Measurements from ENCODE around the gene FAM216A.
"Not testable (repeated sequence)": the region's sequence is repeated elsewhere in the genome, so short reads cannot be mapped to it uniquely, and the experiment has no call there.

FAM216A gene

DNA sequence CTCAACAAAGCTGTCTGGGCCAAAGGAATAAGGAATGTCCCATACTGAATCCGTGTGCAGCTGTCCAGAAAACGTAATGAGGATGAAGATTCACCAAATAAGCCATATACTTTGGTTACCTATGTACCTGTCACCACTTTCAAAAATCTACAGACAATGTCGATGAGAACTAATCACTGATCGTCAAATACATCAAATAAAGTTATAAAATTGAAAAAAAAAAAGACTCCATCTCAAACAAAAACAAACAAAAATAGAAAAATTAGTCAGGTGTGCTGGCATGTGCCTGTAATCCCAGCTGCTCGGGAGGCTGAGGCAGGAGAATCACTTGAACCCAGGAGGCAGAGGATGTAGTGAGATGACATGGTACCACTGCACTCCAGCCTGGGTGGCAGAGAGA, 7.5 kb upstream of the FAM216A start:
- H3K27ac Mint-ChIP-seq, H3K4me3 Mint-ChIP-seq, H3K27me3 Mint-ChIP-seq, ATAC-seq, H3K9me3 Mint-ChIP-seq: not testable (repeated sequence)
- peaks cover 46% of the 10 kb centered on the region for H3K36me3 Mint-ChIP-seq
- H3K4me1 Mint-ChIP-seq: peaks cover 25% of the 10 kb centered on the region

DNA sequence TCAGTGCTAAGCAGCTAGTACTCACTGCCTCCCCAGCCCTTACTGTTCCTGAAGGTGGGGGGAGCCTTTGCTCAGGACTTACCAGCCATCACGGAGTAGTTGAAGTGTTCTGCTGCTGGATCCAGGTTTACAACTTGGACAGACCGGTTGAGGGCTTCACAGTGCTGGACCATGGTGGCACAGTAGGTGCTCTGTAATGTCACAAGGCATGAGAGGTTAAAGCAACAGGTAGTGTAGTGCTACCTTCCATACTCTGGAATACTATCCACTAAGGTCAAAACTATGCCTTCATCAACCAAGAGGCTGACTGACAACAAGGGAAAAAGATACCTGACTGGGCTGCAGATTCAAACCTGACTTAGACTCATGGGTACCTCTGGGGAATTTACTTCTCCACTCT, 3.6 kb upstream of the FAM216A start:
- peaks cover 33% of the 10 kb centered on the region for H3K4me1 Mint-ChIP-seq
- no peak overlapping the region for H3K27ac Mint-ChIP-seq
- ATAC-seq: no peak
- peaks cover 33% of the 10 kb centered on the region for H3K36me3 Mint-ChIP-seq
- no peak overlapping the region for H3K4me3 Mint-ChIP-seq
- no peaks in the 10 kb centered on the region for H3K9me3 Mint-ChIP-seq
- H3K27me3 Mint-ChIP-seq: no peaks in the 10 kb centered on the region

DNA sequence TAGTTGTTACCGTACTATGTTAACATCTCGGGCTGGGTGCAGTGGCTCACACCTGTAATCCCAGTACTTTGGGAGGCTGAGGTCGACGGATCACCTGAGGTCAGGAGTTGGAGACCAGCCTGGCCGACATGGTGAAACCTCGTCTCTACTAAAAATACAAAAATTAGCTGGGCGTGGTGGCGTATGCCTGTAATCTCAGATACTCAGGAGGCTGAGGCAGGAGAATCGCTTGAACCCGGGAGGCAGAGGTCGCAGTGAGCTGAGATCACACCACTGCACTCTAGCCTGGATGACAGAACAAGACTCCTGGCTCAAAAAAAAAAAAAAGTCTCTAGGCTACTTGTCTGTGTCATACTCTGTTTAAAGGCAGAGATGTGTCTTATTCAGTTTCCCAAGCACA, 2.9 kb upstream of the FAM216A start:
- peaks cover 39% of the 10 kb centered on the region for H3K4me1 Mint-ChIP-seq

DNA sequence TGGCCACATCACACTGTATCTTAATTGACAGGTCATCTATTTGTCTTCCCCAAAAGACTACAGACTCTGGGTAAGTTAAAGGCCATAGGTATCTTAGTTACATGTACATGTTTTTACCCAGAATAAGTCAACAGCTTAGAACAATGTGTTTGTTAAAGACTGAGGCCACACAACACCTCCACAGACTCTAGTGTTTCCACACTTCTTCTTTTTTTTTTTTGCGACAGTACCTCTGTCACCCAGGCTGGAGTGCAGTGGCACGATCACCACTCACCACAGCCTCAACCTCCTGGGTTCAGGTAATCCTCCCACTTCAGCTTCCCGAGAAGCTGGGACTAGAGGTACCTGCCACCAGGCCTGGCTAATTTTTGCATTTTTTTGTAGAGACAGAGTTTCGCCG, 1.9 kb upstream of the FAM216A start:
- H3K9me3 Mint-ChIP-seq: no peaks in the 10 kb centered on the region

More for the DNA sequence above, 2.9 kb upstream of the FAM216A start:
- H3K27ac Mint-ChIP-seq, ATAC-seq, H3K4me3 Mint-ChIP-seq, H3K27me3 Mint-ChIP-seq, H3K9me3 Mint-ChIP-seq: not testable (repeated sequence)
- peaks cover 26% of the 10 kb centered on the region for H3K36me3 Mint-ChIP-seq

DNA sequence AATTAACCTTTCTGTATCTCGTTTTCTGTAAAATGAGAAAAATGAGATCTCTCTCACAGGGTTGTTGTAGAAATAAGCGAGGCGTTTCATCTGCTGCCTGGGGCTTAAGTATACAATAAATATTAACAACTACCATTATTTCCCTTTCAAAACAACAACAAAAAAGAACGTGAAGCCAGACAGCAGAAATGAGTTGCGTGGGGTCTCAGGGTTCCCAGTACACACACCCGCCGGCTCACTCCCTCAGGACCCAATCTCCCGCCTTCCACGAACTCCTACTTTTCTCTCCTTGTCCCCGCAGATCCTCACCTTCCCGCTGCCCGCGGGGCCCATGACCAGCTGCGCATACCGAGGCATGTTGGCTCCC, 815 bp upstream of the FAM216A start:
- no peak for ATAC-seq
- H3K27me3 Mint-ChIP-seq: no peaks in the 10 kb centered on the region
- H3K4me3 Mint-ChIP-seq: peak overlapping the region; percentile 93
- H3K27ac Mint-ChIP-seq: peak overlapping the region; percentile 86
- H3K36me3 Mint-ChIP-seq: peaks cover 11% of the 10 kb centered on the region
- no peaks in the 10 kb centered on the region for H3K9me3 Mint-ChIP-seq
- peaks cover 36% of the 10 kb centered on the region for H3K4me1 Mint-ChIP-seq

More for the DNA sequence above, 1.9 kb upstream of the FAM216A start:
- Mint-ChIP-seq H3K27me3 (no peaks in the 10 kb centered on the region), H3K4me1 (peaks cover 44% of the 10 kb centered on the region), H3K36me3 (peaks cover 18% of the 10 kb centered on the region), H3K27ac (no peak overlapping the region), H3K4me3 (peak overlapping the region; percentile 93)
- ATAC-seq: no peak

DNA sequence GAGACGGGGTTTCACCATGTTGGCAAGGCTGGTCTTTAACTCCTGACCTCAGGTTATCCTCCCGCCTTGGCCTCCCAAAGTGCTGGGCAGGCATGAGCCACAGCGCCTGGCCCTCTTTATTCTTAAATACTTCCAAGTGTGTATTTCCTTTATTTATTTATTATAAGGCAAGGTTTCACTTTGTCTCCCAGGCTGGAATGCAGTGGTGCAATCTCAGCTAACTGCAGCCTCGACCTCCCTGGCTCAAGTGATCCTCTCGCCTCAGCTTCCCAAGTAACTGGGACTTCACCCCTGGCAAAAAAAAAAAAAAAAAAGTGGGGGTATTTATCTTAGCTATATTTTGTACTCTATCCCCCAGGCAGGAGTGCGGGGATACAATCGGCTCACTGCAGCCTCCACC, 6.8 kb downstream of the FAM216A start:
- peaks cover 19% of the 10 kb centered on the region for H3K36me3 Mint-ChIP-seq
- peaks cover 9% of the 10 kb centered on the region for H3K4me1 Mint-ChIP-seq
- H3K4me3 Mint-ChIP-seq: no peak overlapping the region
- no peaks in the 10 kb centered on the region for H3K9me3 Mint-ChIP-seq
- no peak for ATAC-seq
- no peaks in the 10 kb centered on the region for H3K27me3 Mint-ChIP-seq
- no peak overlapping the region for H3K27ac Mint-ChIP-seq

DNA sequence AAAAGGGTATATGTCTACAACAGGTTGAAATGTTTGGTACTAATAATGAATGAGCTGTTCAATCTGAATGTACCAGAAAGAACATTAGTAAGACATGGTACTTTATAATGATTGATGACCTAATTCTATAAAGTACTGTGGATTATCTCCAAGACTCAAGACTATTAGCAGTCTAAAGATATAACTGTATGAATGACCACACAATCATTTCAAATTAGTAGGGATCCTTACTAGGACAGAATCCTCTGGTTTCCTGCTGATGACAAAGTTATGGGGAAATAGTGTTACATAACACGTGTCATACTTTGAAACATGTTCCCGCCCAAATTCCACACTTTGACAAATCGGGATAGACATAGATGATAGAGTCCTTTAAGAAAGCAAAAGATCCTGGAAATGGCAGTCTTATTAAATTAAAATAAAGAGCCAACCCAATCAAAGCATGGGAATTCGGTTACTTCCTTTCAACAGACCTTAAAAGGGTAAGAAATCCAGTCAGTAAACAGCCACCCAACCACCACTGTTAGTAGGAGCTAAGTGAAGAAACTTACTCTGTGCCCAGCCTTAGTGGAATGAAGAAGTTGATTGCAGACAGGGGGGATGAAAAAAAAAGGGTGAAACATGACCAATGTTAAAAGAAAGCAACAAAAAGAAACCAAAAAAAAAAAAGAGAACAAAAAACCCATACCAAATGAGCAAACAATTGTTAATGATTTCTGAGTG, 30.5 kb downstream of the FAM216A start:
- H3K27ac Mint-ChIP-seq: peak overlapping the region; percentile 54
- no peak for ATAC-seq
- no peak overlapping the region for H3K4me3 Mint-ChIP-seq
- peaks cover 13% of the 10 kb centered on the region for H3K36me3 Mint-ChIP-seq
- no peaks in the 10 kb centered on the region for H3K9me3 Mint-ChIP-seq
- peaks cover 28% of the 10 kb centered on the region for H3K4me1 Mint-ChIP-seq
- H3K27me3 Mint-ChIP-seq: no peaks in the 10 kb centered on the region

DNA sequence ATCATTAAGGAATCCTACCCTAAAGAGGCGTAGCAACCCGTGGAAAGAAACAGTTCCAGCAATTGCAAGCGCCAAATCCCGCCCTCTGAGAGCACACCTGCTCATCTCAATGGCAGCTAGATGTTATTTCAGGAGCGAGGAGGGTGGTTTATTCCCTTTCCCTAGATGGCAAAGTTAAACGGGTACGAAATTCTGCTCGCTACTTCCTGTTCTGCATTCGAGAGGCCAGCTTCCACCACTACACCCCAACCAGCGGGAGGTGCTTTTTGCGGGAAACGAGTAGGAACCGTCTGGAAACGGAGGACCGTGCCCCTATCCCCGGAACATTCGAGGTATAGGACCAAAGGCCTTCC, 32.7 kb downstream of the FAM216A start:
- Mint-ChIP-seq H3K9me3 (no peaks in the 10 kb centered on the region), H3K27ac (peak overlapping the region; percentile 87), H3K36me3 (peaks cover 6% of the 10 kb centered on the region), H3K27me3 (no peaks in the 10 kb centered on the region), H3K4me1 (peaks cover 28% of the 10 kb centered on the region), H3K4me3 (peak overlapping the region; percentile 90)
- ATAC-seq: peak; percentile 1

DNA sequence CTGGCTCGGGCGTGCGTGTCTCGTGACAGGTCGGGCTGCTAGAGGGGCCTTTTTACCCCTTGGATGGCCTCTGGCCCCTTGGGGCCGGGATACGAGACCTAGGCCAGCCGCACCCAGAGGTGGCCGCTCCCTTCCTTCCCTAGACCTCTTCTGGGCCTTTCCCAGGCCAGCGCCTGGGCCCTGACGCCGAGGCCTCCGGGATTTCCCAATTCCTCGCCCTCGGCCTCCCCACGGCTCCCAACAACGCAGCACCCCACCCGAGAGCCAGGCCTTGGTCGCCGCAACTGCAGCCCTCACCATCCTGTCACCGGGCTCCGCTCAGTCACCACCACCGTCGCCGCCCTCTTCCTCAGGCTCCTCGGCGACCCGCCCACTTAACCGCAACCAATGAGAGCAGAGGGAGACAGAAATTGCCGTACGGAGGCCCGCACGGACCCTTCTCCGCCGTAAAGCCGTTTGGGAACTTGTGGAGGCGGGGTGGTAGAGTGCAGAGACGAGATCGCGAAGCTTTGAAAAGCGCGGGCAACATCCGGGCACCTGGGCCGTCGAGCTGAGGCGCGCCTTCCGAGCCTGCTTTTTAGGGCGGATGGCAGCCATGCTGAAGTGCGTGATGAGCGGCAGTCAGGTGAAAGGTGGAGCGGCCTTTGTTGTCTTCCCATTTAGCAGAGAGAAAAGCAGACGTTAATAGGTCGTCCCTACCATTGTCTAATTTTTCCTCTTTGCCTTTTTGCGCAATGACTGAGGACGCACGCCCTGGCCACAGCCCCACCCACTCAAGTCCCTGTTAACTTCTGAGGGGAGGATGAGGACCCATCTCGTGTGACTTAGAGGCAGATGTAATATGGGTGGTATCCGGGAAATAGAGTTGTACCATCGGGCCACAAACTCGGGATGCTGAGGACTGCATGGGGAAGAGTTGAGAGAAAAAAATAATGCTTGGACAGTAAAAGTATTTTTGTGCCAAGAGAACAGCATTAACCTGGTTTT, 33.4 kb downstream of the FAM216A start, which contains the start of the genes RAD9B and VPS29:
TSS of gene RAD9B (plus strand) at position 580 of the 987 bp plus-strand sequence. CDS start at position 587, 7 bp downstream.
TSS of gene VPS29 (minus strand) at position 360 of the 987 bp plus-strand sequence. CDS start at position 300, 60 bp downstream.
- ATAC-seq: peak; percentile 99
- Mint-ChIP-seq H3K9me3 (no peaks in the 10 kb centered on the region), H3K27ac (peak within 1 kb of the TSS; percentile 87), H3K27me3 (no peaks in the 10 kb centered on the region), H3K36me3 (peaks cover 6% of the 10 kb centered on the region), H3K4me1 (peaks cover 28% of the 10 kb centered on the region), H3K4me3 (peak within 1 kb of the TSS; percentile 90)

DNA sequence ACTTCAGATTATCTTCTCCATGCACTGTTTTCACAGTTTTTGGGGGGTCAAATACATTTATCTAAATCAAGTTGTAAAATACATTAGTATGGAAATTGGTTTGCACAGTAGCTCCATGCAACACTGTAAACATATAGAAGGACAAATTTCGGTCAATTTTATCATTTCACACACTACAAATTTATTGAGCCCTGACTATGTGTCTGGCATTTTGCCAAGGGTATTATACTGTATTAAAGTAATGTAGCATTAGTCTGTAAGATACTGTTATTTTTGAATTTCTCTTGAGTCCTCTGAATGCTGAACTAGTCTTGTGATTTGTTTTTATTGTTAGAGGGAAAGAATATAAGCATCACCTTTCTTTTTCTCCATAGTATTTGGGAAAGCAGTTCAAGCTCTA, 34.8 kb downstream of the FAM216A start:
- H3K27ac Mint-ChIP-seq: no peak overlapping the region
- peaks cover 6% of the 10 kb centered on the region for H3K36me3 Mint-ChIP-seq
- no peak for ATAC-seq
- H3K27me3 Mint-ChIP-seq: no peaks in the 10 kb centered on the region
- H3K9me3 Mint-ChIP-seq: no peaks in the 10 kb centered on the region
- H3K4me1 Mint-ChIP-seq: peaks cover 28% of the 10 kb centered on the region
- no peak overlapping the region for H3K4me3 Mint-ChIP-seq

DNA sequence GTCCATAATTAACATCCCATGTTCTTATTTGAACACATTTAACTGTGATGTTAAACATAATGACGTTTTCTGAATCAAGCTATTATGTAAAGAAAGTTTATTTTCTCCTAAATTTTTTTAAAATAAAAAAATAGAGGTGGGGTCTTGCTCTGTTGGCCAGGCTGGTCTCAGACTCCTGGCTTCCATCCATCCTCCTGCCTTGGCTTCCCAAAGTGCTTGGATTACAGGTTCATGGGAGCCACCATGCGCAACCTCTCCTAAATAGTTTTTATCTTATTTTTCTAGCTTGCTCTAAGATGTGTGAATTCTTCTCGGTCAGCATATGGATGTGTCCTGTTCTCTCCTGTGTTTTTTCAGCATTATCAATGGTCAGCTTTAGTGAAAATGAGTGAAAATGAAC, 36.7 kb downstream of the FAM216A start:
- Mint-ChIP-seq H3K4me1 (peaks cover 18% of the 10 kb centered on the region), H3K36me3 (no peaks in the 10 kb centered on the region), H3K27me3 (no peaks in the 10 kb centered on the region), H3K4me3 (no peak overlapping the region), H3K9me3 (no peaks in the 10 kb centered on the region), H3K27ac (no peak overlapping the region)
- no peak for ATAC-seq

DNA sequence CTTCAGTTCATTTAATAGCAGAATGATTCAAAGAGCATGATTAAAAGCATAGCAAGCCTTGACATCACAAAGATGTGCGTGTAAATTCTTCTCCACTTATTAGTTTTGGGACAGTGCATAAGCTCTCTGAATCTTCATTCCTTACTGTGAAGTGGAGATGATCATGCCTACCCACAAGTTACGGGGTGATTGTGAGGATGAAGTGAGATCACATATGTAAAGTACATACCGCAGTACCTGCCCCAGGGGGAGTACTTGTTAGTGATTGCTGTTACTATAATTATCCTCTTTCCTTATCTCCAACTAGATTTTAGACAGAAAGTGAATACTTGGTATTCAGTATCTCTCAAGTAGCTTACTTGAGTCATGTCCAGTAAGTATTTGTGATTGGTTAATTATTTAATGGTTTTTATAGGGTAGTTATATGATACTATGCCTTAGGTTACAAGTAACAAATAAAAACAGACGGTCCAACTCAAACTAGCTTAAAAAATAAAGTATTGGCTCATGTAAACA, 39.5 kb downstream of the FAM216A start:
- Mint-ChIP-seq H3K4me3 (no peak overlapping the region), H3K36me3 (no peaks in the 10 kb centered on the region), H3K9me3 (no peaks in the 10 kb centered on the region), H3K27me3 (no peaks in the 10 kb centered on the region), H3K27ac (no peak overlapping the region), H3K4me1 (no peaks in the 10 kb centered on the region)
- no peak for ATAC-seq

DNA sequence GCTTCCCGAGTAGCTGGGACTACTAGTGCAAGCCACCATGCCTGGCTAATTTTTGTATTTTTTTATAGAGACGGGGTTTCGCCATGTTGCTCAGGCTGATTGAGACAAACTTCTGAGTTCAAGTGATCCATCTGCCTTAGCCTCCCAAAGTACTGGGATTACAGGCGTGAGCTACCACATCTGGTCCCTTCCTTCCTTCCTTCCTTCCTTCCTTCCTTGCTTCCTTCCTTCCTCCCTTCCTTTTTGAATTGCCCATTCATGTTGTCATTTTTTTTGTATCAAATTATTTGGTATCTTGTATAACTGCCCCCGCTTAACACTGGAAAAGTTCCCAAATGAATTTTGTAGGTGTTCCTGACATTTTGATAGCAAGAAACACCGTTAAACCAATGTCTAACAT, 45.2 kb downstream of the FAM216A start:
- no peaks in the 10 kb centered on the region for H3K9me3 Mint-ChIP-seq
- H3K27ac Mint-ChIP-seq: no peak overlapping the region

DNA sequence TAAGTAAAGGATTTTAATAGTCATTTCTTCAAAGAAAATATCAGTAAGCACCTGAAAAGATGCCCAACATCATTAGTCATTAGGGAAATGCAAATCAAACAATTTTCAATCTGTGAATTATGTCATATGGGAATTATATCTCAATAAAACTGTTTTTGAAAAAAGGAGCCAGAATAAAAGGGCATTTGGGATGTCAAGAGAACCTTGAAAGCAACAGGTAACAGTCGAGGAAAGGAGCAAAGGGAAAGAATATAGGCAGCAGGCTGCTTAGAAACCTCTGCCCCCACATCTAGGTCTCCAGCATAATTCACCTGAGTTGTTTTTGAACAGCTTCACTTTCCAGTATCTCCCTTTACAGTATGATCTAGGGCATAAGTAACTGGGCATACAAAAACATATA, 45.7 kb downstream of the FAM216A start:
- no peak for ATAC-seq
- Mint-ChIP-seq H3K4me3 (no peak overlapping the region), H3K27ac (no peak overlapping the region), H3K9me3 (no peaks in the 10 kb centered on the region), H3K27me3 (no peaks in the 10 kb centered on the region), H3K4me1 (no peaks in the 10 kb centered on the region), H3K36me3 (no peaks in the 10 kb centered on the region)

More for the DNA sequence above, 45.2 kb downstream of the FAM216A start:
- no peak for ATAC-seq
- Mint-ChIP-seq H3K4me3 (no peak overlapping the region), H3K27me3 (no peaks in the 10 kb centered on the region), H3K36me3 (no peaks in the 10 kb centered on the region), H3K4me1 (no peaks in the 10 kb centered on the region)

DNA sequence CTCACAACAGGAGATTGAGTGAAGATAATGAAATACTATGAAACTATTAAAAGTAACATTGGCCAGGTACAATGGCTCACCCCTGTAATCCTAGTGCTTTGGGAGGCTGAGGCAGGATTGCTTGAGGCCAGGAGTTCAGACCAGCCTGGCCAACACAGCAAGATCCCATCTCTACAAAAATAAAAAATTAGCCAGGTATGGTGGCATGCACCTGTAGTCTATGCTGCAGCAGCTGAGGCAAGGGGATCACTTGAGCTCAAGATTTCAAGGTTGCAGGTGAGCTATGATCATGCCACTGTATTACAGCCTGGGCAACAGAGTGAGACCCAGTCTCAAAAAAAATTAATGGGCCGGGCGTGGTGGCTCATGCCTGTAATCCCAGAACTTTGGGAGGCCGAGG, 48.4 kb downstream of the FAM216A start:
- Mint-ChIP-seq H3K4me1 (no peaks in the 10 kb centered on the region), H3K27ac (no peak overlapping the region), H3K4me3 (no peak overlapping the region), H3K9me3 (no peaks in the 10 kb centered on the region), H3K27me3 (no peaks in the 10 kb centered on the region), H3K36me3 (no peaks in the 10 kb centered on the region)
- ATAC-seq: no peak

Data from stimulated activated memory B cell treated with anti-CD40 and anti-IgM and Interleukin-4, amounts not matched to agents 10 μg/mL and 1 μg/mL and 100 μg/mL, for 72 hours (primary cell).